K562 (cell line): Measurements from ENCODE around the gene COG2. TPM values are rescaled to one million over a fixed set of nuclear protein-coding genes. Genes with fewer than 3 reads are reported as not detected.

Source experiments
- ATAC-seq: fragments of 200-7000 bp; cut with Tn5 transposase; 3 replicates; pipeline ENCODE4 v1.9.1; 2020; ENCODE audit warnings: moderate library complexity
- BruUV-seq: library from RNA; stranded (reverse); fragments of 400-500 nt; replicated peaks from 2 replicates; lab custom pipeline; 2021; lab: Mats Ljungman, UMichigan
- CTCF ChIA-PET: fragments of 300-600 bp; formaldehyde crosslinking; extraction: SDS; loops from one replicate; lab custom pipeline; 2021; ENCODE audit warnings: low intra/inter-chr PET ratio; lab: Yijun Ruan, JAX
- POLR2A ChIA-PET: fragments of 300-600, 350-650 bp; sonication (Branson Sonifier 250); formaldehyde crosslinking; extraction: SDS; loops from one replicate; lab custom pipeline; 2021; ENCODE audit warnings: antibody characterized with exemption, inconsistent platforms; lab: Yijun Ruan, JAX
- DNase-seq, 4 experiments: peaks; one replicate each; pipeline versions ENCODE4 v3.0.0 to v3.0.0-alpha.2; 2011 to 2018; ENCODE audit warnings: low spot score in 3 of 4, mixed read lengths in 3 of 4; ENCODE audit errors: extremely low read depth in 1 of 4
- FAIRE-seq: peaks from 2 replicates; lab custom pipeline; 2011; peaks lifted over from hg19 to GRCh38; lab: Jason Lieb, UNC
- H2AFZ ChIP-seq: 2 replicates; pipeline ENCODE4 v1.6.0; 2011; ENCODE audit warnings: low read depth, low read length, control low read depth, inconsistent platforms
- H3K27ac ChIP-seq: fragments of 200-600 bp; 3 replicates; pipeline ENCODE4 v1.8.0; 2011; ENCODE audit warnings: low read depth, mild to moderate bottlenecking, control low read depth, inconsistent platforms, low read length, moderate library complexity, mixed read lengths; ENCODE audit errors: extremely low read depth
- H3K27me3 ChIP-seq, 2 experiments: fragments of 300-600 bp in 1 of 2; 2 replicates in 1 of 2; 3 replicates in 1 of 2; pipeline versions ENCODE4 v1.6.0 to v1.8.0; 2011; ENCODE audit warnings: inconsistent platforms in 2 of 2, low read length in 2 of 2, mild to moderate bottlenecking in 1 of 2, mixed read lengths in 1 of 2, moderate library complexity in 1 of 2; ENCODE audit not compliant: control insufficient read depth in 2 of 2, insufficient read depth in 2 of 2
- H3K36me3 ChIP-seq: fragments of 300-600 bp; 3 replicates; pipeline ENCODE4 v1.8.0; 2011; ENCODE audit warnings: mild to moderate bottlenecking, low read length, inconsistent platforms; ENCODE audit not compliant: control insufficient read depth, insufficient read depth
- H3K4me1 ChIP-seq, 2 experiments: fragments of 200-600 bp in 1 of 2; replicated peaks in 1 of 2; 2 replicates in 1 of 2; 3 replicates in 1 of 2; pipeline versions ENCODE4 v1.5.1 to v1.8.0; 2011; ENCODE audit warnings: inconsistent platforms in 2 of 2, low read length in 2 of 2, mild to moderate bottlenecking in 1 of 2, mixed read lengths in 1 of 2, moderate library complexity in 1 of 2; ENCODE audit not compliant: control insufficient read depth in 2 of 2, insufficient read depth in 2 of 2
- H3K4me2 ChIP-seq: 2 replicates; pipeline ENCODE4 v1.6.1; 2011; ENCODE audit warnings: low read length, control low read depth, inconsistent platforms, mixed read lengths; ENCODE audit not compliant: insufficient read depth
- H3K4me3 ChIP-seq: fragments of 200-600 bp; sonication (generic), shearing (Covaris generic); 2 replicates; pipeline ENCODE4 v1.5.1; 2016; ENCODE audit warnings: control low read depth, inconsistent platforms
- H3K79me2 ChIP-seq: fragments of 200-600 bp; 3 replicates; pipeline ENCODE4 v1.8.0; 2011; ENCODE audit warnings: low read length, inconsistent platforms; ENCODE audit not compliant: control insufficient read depth, insufficient read depth
- H3K9ac ChIP-seq, 2 experiments: 2 replicates each; pipeline versions ENCODE4 v1.6.0 to v1.6.1; 2011; ENCODE audit warnings: low read depth in 2 of 2, low read length in 2 of 2, control low read depth in 1 of 2, inconsistent platforms in 1 of 2, mild to moderate bottlenecking in 1 of 2, mixed read lengths in 1 of 2; ENCODE audit not compliant: insufficient read depth in 1 of 2
- H3K9me1 ChIP-seq: one replicate; pipeline ENCODE4 v1.6.0; 2011; ENCODE audit warnings: inconsistent platforms, mild to moderate bottlenecking, low read length, moderate library complexity; ENCODE audit not compliant: control insufficient read depth, insufficient read depth
- H3K9me3 ChIP-seq: replicated peaks from 2 replicates; pipeline ENCODE4 v1.5.1; 2011; ENCODE audit warnings: low read depth, low read length, inconsistent platforms; ENCODE audit not compliant: control insufficient read depth, insufficient read depth
- H4K20me1 ChIP-seq: replicated peaks from 2 replicates; pipeline ENCODE4 v1.6.1; 2011; ENCODE audit warnings: low read length, inconsistent platforms, mixed read lengths; ENCODE audit not compliant: control insufficient read depth, insufficient read depth
- ARNT ChIP-seq, 2 experiments: fragments of 450-650 bp; IDR thresholded peaks; 2 replicates each; pipeline ENCODE4 v1.6.1; 2016; ENCODE audit warnings: mild to moderate bottlenecking in 1 of 2
- DDX20 ChIP-seq: fragments of 450-650 bp; IDR thresholded peaks from 2 replicates; pipeline ENCODE4 v1.6.1; 2016; ENCODE audit warnings: missing genetic modification characterization, low read depth, mild to moderate bottlenecking, missing compliant biosample characterization, moderate library complexity
- E2F3 ChIP-seq: fragments of 250-450 bp; sonication (Bioruptor Pico); IDR thresholded peaks from 2 replicates; pipeline ENCODE4 v1.4.0; 2020; ENCODE audit warnings: mild to moderate bottlenecking
- ESRRB ChIP-seq: fragments of 250-450 bp; sonication (Bioruptor Pico); IDR thresholded peaks from 2 replicates; pipeline ENCODE4 v1.5.0; 2020; ENCODE audit warnings: mild to moderate bottlenecking, moderate library complexity, borderline replicate concordance
- JUN ChIP-seq, 2 experiments: sonication (generic) in 1 of 2; formaldehyde crosslinking in 1 of 2; IDR thresholded peaks; 2 replicates each; pipeline versions ENCODE4 v1.6.1 to v1.8.0; 2012 to 2022; ENCODE audit warnings: borderline replicate concordance in 2 of 2, mild to moderate bottlenecking in 2 of 2, improper control_type of control experiment in 1 of 2, low read depth in 1 of 2, low read length in 1 of 2, missing genetic modification reagents in 1 of 2
- SLC30A9 ChIP-seq: fragments of 250-450 bp; sonication (Bioruptor Pico); IDR thresholded peaks from 2 replicates; pipeline ENCODE4 v1.8.0; 2022; ENCODE audit warnings: mild to moderate bottlenecking, moderate library complexity
- WGBS: fragments of 100-300 bp; shearing (Covaris generic); methylation state at CpG from one replicate; pipeline ENCODE4 v1.1.6; 2016; ENCODE audit warnings: low coverage, mixed read lengths; ENCODE audit not compliant: insufficient coverage; ENCODE audit errors: missing lambda C conversion rate; 5-methylcytosine and 5-hydroxymethylcytosine counted together
- in situ Hi-C: fragments of 300-500 bp; cut with MboI; formaldehyde crosslinking; loops from 4 replicates; pipeline ENCODE4 v1.15.0; 2018; ENCODE audit warnings: inconsistent platforms, mixed read lengths
- intact Hi-C: fragments of 100-400 bp; cut with micrococcal nuclease; formaldehyde crosslinking; loops from 2 replicates; pipeline ENCODE4 v1.14.2; 2022
- polyA plus RNA-seq, 8 experiments: library from polyadenylated mRNA; depleted of rRNA in 4 of 8; stranded (reverse) in 5 of 8; unstranded in 3 of 8; fragments of >200 nt; fragmentation: Nextera tagmentation in 2 of 8; fragmentation: Illumina TruSeq in 1 of 8; extraction: Ambion mirVana in 2 of 8; extraction: Trizol in 1 of 8; gene quantifications; 2 replicates each; pipeline versions ENCODE4 v1.2.1 to v1.2.3, GENCODE V29; 2011 to 2014; ENCODE audit warnings: inconsistent platforms in 1 of 8, missing spikeins in 1 of 8
- total RNA-seq, 7 experiments: library from RNA; depleted of rRNA in 6 of 7; stranded (reverse); fragments of >200 nt in 6 of 7; fragmentation: Illumina TruSeq in 2 of 7; extraction: Trizol in 2 of 7; gene quantifications; 2 replicates each; pipeline versions ENCODE4 v1.2.1 to v1.2.3, GENCODE V29; 2011 to 2021; ENCODE audit warnings: low replicate concordance in 1 of 7
- TF ChIP-seq, protein P1 (sequence below), 2 experiments: fragments of 450-650 bp; IDR thresholded peaks; 2 replicates each; pipeline ENCODE4 v1.6.1; 2016; ENCODE audit warnings: mild to moderate bottlenecking in 2 of 2, borderline replicate concordance in 1 of 2, low read depth in 1 of 2, moderate library complexity in 1 of 2

COG2 gene
- total and polyA plus RNA-seq, 9 of the 15 experiments (the other 6 are each of a cell fraction or from before 2014, with no cell fraction given) = 22.0 to 51.7 (median 33.3) TPM

- FAIRE-seq (no peak), DNase-seq (no peak), ATAC-seq (no peak)
- H3K27ac ChIP-seq = no peak overlapping the region
- POLR2A ChIA-PET = interaction anchor here (0.6 kb wide), 1 partner anchor 336 kb away, joined by 3 read pairs; no protein-coding TSS in a partner anchor
- no peak overlapping the region for H3K4me3 ChIP-seq
- H3K4me1 ChIP-seq = no peaks in the 10 kb centered on the region
- H3K36me3 ChIP-seq = no peaks in the 10 kb centered on the region
- H3K79me2 ChIP-seq = no peaks in the 10 kb centered on the region
- CTCF ChIA-PET = no interaction called here
- BruUV-seq = no TSS peak
- 0% methylated on average over 1 of the region's 1 CpG for WGBS
- intact Hi-C loops = no loop called here
- TF ChIP-seq, protein P1, sequence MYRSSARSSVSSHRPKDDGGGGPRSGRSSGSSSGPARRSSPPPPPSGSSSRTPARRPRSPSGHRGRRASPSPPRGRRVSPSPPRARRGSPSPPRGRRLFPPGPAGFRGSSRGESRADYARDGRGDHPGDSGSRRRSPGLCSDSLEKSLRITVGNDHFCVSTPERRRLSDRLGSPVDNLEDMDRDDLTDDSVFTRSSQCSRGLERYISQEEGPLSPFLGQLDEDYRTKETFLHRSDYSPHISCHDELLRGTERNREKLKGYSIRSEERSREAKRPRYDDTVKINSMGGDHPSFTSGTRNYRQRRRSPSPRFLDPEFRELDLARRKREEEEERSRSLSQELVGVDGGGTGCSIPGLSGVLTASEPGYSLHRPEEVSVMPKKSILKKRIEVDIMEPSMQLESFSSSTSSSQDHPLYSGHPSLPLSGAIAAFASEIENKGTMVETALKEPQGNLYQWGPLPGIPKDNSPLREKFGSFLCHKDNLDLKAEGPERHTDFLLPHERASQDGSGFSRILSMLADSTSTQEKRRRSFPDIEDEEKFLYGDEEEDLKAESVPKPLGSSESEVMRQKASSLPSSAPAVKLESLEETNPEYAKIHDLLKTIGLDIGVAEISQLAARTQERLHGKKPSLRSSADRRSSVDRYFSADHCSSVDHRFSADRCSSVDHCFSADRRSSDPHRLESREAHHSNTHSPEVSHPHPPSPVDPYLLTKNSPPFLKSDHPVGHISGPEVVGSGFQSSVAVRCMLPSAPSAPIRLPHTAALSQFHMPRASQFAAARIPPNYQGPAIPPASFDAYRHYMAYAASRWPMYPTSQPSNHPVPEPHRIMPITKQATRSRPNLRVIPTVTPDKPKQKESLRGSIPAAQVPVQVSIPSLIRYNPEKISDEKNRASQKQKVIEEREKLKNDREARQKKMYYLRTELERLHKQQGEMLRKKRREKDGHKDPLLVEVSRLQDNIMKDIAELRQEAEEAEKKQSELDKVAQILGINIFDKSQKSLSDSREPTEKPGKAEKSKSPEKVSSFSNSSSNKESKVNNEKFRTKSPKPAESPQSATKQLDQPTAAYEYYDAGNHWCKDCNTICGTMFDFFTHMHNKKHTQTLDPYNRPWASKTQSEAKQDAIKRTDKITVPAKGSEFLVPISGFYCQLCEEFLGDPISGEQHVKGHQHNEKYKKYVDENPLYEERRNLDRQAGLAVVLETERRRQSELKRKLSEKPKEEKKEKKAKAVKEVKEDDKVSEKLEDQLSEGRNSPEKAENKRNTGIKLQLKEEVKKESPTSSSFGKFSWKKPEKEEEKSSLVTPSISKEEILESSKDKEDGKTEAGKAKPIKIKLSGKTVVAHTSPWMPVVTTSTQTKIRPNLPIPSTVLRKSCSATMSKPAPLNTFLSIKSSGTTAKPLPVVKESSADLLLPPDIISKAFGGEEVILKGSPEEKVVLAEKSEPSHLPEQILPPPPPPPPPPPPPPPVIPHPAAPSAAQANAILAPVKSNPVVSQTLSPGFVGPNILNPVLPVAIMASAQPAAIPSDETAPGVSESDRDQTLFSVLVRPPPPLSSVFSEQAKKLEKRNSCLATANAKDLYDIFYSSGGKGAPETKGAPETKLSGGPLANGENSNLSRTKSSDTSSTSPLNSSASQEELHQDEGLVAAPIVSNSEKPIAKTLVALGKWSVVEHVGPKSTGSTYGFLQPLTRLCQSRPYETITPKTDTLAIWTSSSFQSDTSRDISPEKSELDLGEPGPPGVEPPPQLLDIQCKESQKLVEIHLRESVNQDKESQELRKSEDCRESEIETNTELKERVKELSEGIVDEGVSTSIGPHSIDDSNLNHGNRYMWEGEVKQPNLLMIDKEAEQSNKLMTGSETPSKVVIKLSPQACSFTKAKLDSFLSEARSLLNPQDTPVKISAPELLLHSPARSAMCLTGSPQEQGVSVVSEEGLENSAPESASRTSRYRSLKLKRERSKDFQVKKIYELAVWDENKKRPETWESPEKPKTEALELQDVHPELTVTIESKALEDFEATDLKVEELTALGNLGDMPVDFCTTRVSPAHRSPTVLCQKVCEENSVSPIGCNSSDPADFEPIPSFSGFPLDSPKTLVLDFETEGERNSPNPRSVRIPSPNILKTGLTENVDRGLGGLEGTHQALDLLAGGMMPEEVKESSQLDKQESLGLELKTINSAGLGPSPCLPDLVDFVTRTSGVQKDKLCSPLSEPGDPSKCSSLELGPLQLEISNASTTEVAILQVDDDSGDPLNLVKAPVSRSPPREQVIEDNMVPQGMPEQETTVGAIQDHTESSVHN (IDR thresholded peaks at IDR 0.05; ENCODE audit: borderline replicate concordance in 1 of 2, low read depth in 1 of 2) = no peak
- TF ChIP-seq JUN (IDR thresholded peaks at IDR 0.05; ENCODE audit: borderline replicate concordance, low read depth, low read length) = no peak
- no peak for TF ChIP-seq JUN (CRISPR knock-in tag; IDR thresholded peaks at IDR 0.05; ENCODE audit: borderline replicate concordance)
- TF ChIP-seq E2F3 (CRISPR knock-in tag) = no peak
- no peak for TF ChIP-seq ESRRB (CRISPR knock-in tag)
- TF ChIP-seq SLC30A9 (CRISPR knock-in tag) = no peak
- no peak for TF ChIP-seq DDX20 (tag)
- TF ChIP-seq ARNT (IDR thresholded peaks at IDR 0.05) = no peak
- no peaks in the 10 kb centered on the region for H3K9me3 ChIP-seq
- H3K9ac ChIP-seq = no peak overlapping the region
- H3K27me3 ChIP-seq = peaks cover 0 to 12% of the 10 kb centered on the region in 2 experiments; a peak in 4 of 5 replicates
- no peak overlapping the region for H3K4me2 ChIP-seq
- in situ Hi-C loops = no loop called here
- H2AFZ ChIP-seq = no peak overlapping the region
- no peaks in the 10 kb centered on the region for H4K20me1 ChIP-seq
- no peaks in the 10 kb centered on the region for H3K9me1 ChIP-seq
Observed at GRCh38 chr1:230612651-230613050, 29.6 kb upstream of the COG2 start.
